HG03045 (cell line): ENCODE data around the gene TFCP2L1.
"Not testable (repeated sequence)": the region's sequence is repeated elsewhere in the genome, so short reads cannot be mapped to it uniquely, and the experiment has no call there.

Experiments
- ATAC-seq: cut with Tn5 transposase; IDR thresholded peaks from one replicate; pipeline ENCODE4 v1.9.1; 2021; ENCODE audit warnings: mild to moderate bottlenecking, moderate library complexity; ENCODE audit not compliant: unreplicated experiment

Gene TFCP2L1

GRCh38 chr2:121227381-121228144, 57.4 kb downstream of the TFCP2L1 start:
- not testable (repeated sequence) for ATAC-seq

- ATAC-seq, result not testable (repeated sequence)
Measured at GRCh38 chr2:121225681-121226080, 59.3 kb downstream of the TFCP2L1 start.

GRCh38 chr2:121220995-121221394, 64.0 kb downstream of the TFCP2L1 start:
- no peak for ATAC-seq

GRCh38 chr2:121219866-121220265, 65.1 kb downstream of the TFCP2L1 start:
- no peak for ATAC-seq

GRCh38 chr2:121218386-121218938, 66.5 kb downstream of the TFCP2L1 start:
- no peak for ATAC-seq

- no peak for ATAC-seq
Measured at GRCh38 chr2:121217627-121218026, 67.4 kb downstream of the TFCP2L1 start.

- ATAC-seq, result no peak
Measured at GRCh38 chr2:121214296-121214695, 70.7 kb downstream of the TFCP2L1 start.

GRCh38 chr2:121213386-121213785, 71.6 kb downstream of the TFCP2L1 start:
- no peak for ATAC-seq

GRCh38 chr2:121212661-121213325, 72.2 kb downstream of the TFCP2L1 start:
- no peak for ATAC-seq

GRCh38 chr2:121211689-121212151, 73.3 kb downstream of the TFCP2L1 start:
- no peak for ATAC-seq

GRCh38 chr2:121211251-121211650, 73.8 kb downstream of the TFCP2L1 start:
- ATAC-seq, result no peak

GRCh38 chr2:121210691-121211090, 74.3 kb downstream of the TFCP2L1 start:
- ATAC-seq, result no peak

- ATAC-seq, result no peak
Measured at GRCh38 chr2:121209014-121209610, 75.9 kb downstream of the TFCP2L1 start.

- ATAC-seq, result no peak
Measured at GRCh38 chr2:121207494-121207893, 77.5 kb downstream of the TFCP2L1 start.

- no peak for ATAC-seq
Measured at GRCh38 chr2:121205321-121205942, 79.6 kb downstream of the TFCP2L1 start.

GRCh38 chr2:121203591-121204249, 81.3 kb downstream of the TFCP2L1 start:
- no peak for ATAC-seq

GRCh38 chr2:121202541-121203310, 82.3 kb downstream of the TFCP2L1 start:
- ATAC-seq, result no peak

- ATAC-seq, result no peak
Measured at GRCh38 chr2:121201796-121202195, 83.2 kb downstream of the TFCP2L1 start.

GRCh38 chr2:121200419-121201315, 84.3 kb downstream of the TFCP2L1 start:
- ATAC-seq, result no peak
